Measurements from ENCODE around the gene RPH3AL.

DNA sequence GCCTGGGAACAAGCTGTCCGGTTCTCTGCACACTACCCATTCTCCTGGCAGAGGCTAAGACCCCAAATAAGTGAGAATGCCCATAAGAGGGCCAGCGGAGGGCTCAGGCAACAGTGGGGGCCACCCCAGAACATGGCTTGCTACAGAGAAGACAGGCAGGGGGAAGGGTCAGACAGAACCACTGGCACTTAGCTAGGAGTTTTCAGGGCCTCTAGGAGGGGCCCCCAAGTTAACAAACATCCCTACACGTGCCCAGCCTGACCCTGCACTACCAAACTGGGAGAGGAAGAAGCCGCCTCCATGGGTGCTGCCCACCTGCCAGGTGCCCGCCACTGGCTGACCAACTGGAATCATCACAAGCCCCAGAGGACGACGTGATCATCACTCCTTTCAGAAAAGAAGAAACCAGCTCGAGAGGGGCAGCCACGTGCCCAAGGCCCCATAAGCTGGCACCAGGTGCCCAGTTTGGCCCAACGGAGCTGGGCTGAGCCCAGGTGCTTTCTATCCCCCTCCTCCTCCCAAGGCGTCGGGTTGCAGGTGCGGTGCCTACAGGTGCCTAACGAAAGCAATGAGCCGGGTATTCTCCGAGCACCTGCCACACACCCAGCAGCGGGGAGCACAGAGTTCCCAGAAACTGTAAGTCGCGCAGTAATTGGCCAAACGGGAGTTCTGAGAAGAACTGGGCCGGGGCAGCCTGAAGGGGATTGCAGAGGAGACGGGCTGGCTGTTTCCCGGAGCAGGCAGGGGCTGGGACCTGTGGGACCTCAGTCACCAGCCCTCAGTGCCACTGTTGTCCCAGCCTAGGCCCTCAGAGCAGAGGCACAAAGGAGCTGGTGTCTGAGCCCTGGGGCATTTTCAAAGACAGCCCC lies 13.2 kb downstream of the RPH3AL start:
- TF ChIP-seq, protein P1, sequence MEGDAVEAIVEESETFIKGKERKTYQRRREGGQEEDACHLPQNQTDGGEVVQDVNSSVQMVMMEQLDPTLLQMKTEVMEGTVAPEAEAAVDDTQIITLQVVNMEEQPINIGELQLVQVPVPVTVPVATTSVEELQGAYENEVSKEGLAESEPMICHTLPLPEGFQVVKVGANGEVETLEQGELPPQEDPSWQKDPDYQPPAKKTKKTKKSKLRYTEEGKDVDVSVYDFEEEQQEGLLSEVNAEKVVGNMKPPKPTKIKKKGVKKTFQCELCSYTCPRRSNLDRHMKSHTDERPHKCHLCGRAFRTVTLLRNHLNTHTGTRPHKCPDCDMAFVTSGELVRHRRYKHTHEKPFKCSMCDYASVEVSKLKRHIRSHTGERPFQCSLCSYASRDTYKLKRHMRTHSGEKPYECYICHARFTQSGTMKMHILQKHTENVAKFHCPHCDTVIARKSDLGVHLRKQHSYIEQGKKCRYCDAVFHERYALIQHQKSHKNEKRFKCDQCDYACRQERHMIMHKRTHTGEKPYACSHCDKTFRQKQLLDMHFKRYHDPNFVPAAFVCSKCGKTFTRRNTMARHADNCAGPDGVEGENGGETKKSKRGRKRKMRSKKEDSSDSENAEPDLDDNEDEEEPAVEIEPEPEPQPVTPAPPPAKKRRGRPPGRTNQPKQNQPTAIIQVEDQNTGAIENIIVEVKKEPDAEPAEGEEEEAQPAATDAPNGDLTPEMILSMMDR (IDR thresholded peaks at IDR 0.05): no peak
- TF ChIP-seq POLR2AphosphoS5 (IDR thresholded peaks at IDR 0.05) (no peak), POLR2A (IDR thresholded peaks at IDR 0.05) (no peak), EP300 (IDR thresholded peaks at IDR 0.05; ENCODE audit: low read depth) (no peak)

All from transverse colon (tissue), 4 donors.